Measurements from ENCODE around the gene CDH16.

The CDH16 gene

GRCh38 chr16:66948134-66948836 is 29.6 kb upstream of the CDH16 start:
- H4K20me1 ChIP-seq (ENCODE audit: insufficient read depth, low read length), result no peaks in the 10 kb centered on the region
- H3K4me1 ChIP-seq (ENCODE audit: low read length), result peaks cover 11% of the 10 kb centered on the region
- H3K9ac ChIP-seq (ENCODE audit: low read length), result peak overlapping the region; percentile 53
- no peak overlapping the region for H3K27ac ChIP-seq (ENCODE audit: low read length)
- TF ChIP-seq EZH2phosphoT487 (IDR thresholded peaks at IDR 0.05; ENCODE audit: low read depth) (no peak), CTCF (IDR thresholded peaks at IDR 0.05; ENCODE audit: low read depth, low read length) (no peak)
- peak overlapping the region; percentile 80 for H3K4me2 ChIP-seq (ENCODE audit: low read length)
- H2AFZ ChIP-seq (ENCODE audit: low read depth, low read length), result peak overlapping the region; percentile 86
- H3K9me3 ChIP-seq (ENCODE audit: insufficient read depth, low read length), result no peaks in the 10 kb centered on the region
- no peaks in the 10 kb centered on the region for H3K79me2 ChIP-seq (ENCODE audit: low read length)
- peak overlapping the region; percentile 78 for H3K4me3 ChIP-seq (ENCODE audit: low read length)
- H3K36me3 ChIP-seq (replicated peaks; ENCODE audit: low read depth, low read length), result peaks cover 5% of the 10 kb centered on the region
- H3K27me3 ChIP-seq (ENCODE audit: low read depth, low read length), result peaks cover 5% of the 10 kb centered on the region; the same call in 1 of the 2 replicates

GRCh38 chr16:66947302-66948065 is 28.8 kb upstream of the CDH16 start:
- H3K27ac ChIP-seq (ENCODE audit: low read length), result no peak overlapping the region
- H3K36me3 ChIP-seq (replicated peaks; ENCODE audit: low read depth, low read length), result peaks cover 5% of the 10 kb centered on the region
- peaks cover 5% of the 10 kb centered on the region; the same call in 1 of the 2 replicates for H3K27me3 ChIP-seq (ENCODE audit: low read depth, low read length)
- TF ChIP-seq CTCF (IDR thresholded peaks at IDR 0.05; ENCODE audit: low read depth, low read length), result peak; percentile 89
- no peak for TF ChIP-seq EZH2phosphoT487 (IDR thresholded peaks at IDR 0.05; ENCODE audit: low read depth)
- no peaks in the 10 kb centered on the region for H4K20me1 ChIP-seq (ENCODE audit: insufficient read depth, low read length)
- H3K4me2 ChIP-seq (ENCODE audit: low read length), result peak overlapping the region; percentile 80
- H3K4me3 ChIP-seq (ENCODE audit: low read length), result peak overlapping the region; percentile 78
- H3K9ac ChIP-seq (ENCODE audit: low read length), result peak overlapping the region; percentile 53
- H3K79me2 ChIP-seq (ENCODE audit: low read length), result no peaks in the 10 kb centered on the region
- peak overlapping the region; percentile 86 for H2AFZ ChIP-seq (ENCODE audit: low read depth, low read length)
- no peaks in the 10 kb centered on the region for H3K9me3 ChIP-seq (ENCODE audit: insufficient read depth, low read length)
- H3K4me1 ChIP-seq (ENCODE audit: low read length), result peaks cover 11% of the 10 kb centered on the region

GRCh38 chr16:66946974-66947301 is 28.3 kb upstream of the CDH16 start:
- Histone ChIP-seq H3K79me2 (ENCODE audit: low read length) (no peaks in the 10 kb centered on the region), H2AFZ (ENCODE audit: low read depth, low read length) (peak overlapping the region; percentile 42; the same call in 1 of the 2 replicates), H3K36me3 (replicated peaks; ENCODE audit: low read depth, low read length) (peaks cover 6% of the 10 kb centered on the region), H3K4me2 (ENCODE audit: low read length) (peak overlapping the region; percentile 80; the same call in 1 of the 2 replicates), H3K4me1 (ENCODE audit: low read length) (peaks cover 11% of the 10 kb centered on the region), H3K27me3 (ENCODE audit: low read depth, low read length) (peaks cover 5% of the 10 kb centered on the region; the same call in 1 of the 2 replicates), H3K27ac (ENCODE audit: low read length) (no peak overlapping the region), H3K4me3 (ENCODE audit: low read length) (no peak overlapping the region), H3K9me3 (ENCODE audit: insufficient read depth, low read length) (no peaks in the 10 kb centered on the region), H4K20me1 (ENCODE audit: insufficient read depth, low read length) (no peaks in the 10 kb centered on the region), H3K9ac (ENCODE audit: low read length) (no peak overlapping the region)
- TF ChIP-seq EZH2phosphoT487 (IDR thresholded peaks at IDR 0.05; ENCODE audit: low read depth) (no peak), CTCF (IDR thresholded peaks at IDR 0.05; ENCODE audit: low read depth, low read length) (no peak)

- H2AFZ ChIP-seq (ENCODE audit: low read depth, low read length), result 0 out of 2 replicates have a peak overlapping the region, but pooled peaks have one; percentile 42
- no peak overlapping the region for H3K4me2 ChIP-seq (ENCODE audit: low read length)
- no peak overlapping the region for H3K4me3 ChIP-seq (ENCODE audit: low read length)
- peaks cover 8% of the 10 kb centered on the region for H3K36me3 ChIP-seq (replicated peaks; ENCODE audit: low read depth, low read length)
- TF ChIP-seq CTCF (IDR thresholded peaks at IDR 0.05; ENCODE audit: low read depth, low read length) (no peak), EZH2phosphoT487 (IDR thresholded peaks at IDR 0.05; ENCODE audit: low read depth) (no peak)
- H3K79me2 ChIP-seq (ENCODE audit: low read length), result no peaks in the 10 kb centered on the region
- H3K9ac ChIP-seq (ENCODE audit: low read length), result no peak overlapping the region
- no peaks in the 10 kb centered on the region for H3K9me3 ChIP-seq (ENCODE audit: insufficient read depth, low read length)
- no peak overlapping the region for H3K27ac ChIP-seq (ENCODE audit: low read length)
- peaks cover 11% of the 10 kb centered on the region for H3K4me1 ChIP-seq (ENCODE audit: low read length)
- no peaks in the 10 kb centered on the region for H4K20me1 ChIP-seq (ENCODE audit: insufficient read depth, low read length)
- peaks cover 5% of the 10 kb centered on the region; the same call in 1 of the 2 replicates for H3K27me3 ChIP-seq (ENCODE audit: low read depth, low read length)
Observed at GRCh38 chr16:66946541-66946940, 27.9 kb upstream of the CDH16 start.
